ENCODE data around the gene RASA3.

RASA3 gene

DNA sequence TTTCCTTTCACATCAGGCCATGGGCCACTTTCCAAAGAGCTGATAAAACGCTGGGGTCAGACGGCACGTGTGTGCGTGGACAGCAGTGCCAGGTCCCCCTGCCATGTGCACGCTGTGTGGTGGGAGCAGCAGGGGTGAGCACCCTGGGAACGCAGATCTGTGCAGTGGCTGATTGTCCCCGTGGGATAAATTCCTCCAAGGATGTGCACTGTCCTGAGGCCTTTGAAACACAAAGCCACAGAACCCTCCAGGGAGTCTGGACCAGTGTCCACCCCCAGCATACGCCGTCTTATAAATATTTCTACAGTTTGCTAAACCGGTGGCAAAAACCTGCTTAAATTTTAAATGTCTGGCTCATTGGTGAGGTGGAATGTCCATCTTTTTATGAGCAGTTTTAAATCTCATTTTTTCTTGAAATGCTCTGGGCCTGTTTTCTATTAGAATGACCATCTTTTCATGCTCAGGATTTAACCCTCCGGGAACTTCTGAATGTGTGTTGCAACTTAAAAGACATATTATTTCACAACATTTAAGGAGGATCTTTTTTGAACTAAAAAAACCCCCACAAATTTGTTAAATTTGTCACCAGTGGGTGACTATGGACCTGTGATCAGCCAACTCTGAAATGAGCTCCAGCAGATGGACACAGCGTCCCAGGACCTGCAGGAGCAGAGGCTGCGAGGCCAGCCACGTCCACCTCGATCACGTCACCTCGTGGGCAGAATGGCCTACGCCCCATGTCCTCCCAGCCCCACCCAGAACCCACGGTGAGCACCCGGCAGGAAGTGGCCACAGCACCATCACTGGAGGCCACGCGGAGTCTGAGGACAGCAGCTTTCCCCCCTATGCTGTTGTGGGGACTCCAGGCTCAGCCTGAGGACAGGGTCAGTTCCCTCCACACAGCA, 68.6 kb downstream of the RASA3 start:
- TF ChIP-seq, protein P1, sequence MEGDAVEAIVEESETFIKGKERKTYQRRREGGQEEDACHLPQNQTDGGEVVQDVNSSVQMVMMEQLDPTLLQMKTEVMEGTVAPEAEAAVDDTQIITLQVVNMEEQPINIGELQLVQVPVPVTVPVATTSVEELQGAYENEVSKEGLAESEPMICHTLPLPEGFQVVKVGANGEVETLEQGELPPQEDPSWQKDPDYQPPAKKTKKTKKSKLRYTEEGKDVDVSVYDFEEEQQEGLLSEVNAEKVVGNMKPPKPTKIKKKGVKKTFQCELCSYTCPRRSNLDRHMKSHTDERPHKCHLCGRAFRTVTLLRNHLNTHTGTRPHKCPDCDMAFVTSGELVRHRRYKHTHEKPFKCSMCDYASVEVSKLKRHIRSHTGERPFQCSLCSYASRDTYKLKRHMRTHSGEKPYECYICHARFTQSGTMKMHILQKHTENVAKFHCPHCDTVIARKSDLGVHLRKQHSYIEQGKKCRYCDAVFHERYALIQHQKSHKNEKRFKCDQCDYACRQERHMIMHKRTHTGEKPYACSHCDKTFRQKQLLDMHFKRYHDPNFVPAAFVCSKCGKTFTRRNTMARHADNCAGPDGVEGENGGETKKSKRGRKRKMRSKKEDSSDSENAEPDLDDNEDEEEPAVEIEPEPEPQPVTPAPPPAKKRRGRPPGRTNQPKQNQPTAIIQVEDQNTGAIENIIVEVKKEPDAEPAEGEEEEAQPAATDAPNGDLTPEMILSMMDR (IDR thresholded peaks at IDR 0.05; ENCODE audit: insufficient read depth, low read length, missing control alignments): no peak
- peak overlapping the region; percentile 52 for H3K4me3 ChIP-seq (ENCODE audit: low read depth, low read length)
- DNase-seq (ENCODE audit: low read depth, low spot score): no peak
- ChIA-PET CTCF (interaction anchor here (2.0 kb wide), 1 partner anchor 18 kb away, joined by 6 read pairs; no protein-coding TSS in a partner anchor), POLR2A (interaction anchor here (0.6 to 1.3 kb wide), 2 partner anchors 13 to 36 kb away, joined by 3 to 9 read pairs; no protein-coding TSS in a partner anchor)

DNA sequence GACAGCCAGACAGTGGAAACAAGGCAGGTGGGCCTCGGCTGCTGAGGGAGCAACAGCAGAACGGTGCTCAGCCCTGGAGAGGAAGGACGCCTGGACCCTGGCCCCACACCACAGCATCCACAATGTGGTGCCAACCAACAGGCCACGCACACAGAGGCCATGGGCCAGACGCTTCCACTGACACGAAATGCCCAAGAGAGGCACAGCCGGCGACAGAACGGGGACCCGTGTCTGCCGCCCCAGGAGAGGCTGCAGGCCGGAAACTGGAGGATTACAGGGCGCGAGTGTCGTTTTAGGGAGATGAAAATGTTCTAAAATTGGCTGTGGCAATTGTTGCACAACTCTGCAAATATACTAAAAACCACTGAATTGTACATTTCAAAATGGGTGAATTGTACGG, 69.7 kb downstream of the RASA3 start:
- no peak for DNase-seq (ENCODE audit: low read depth, low spot score)
- no peak overlapping the region for H3K4me3 ChIP-seq (ENCODE audit: low read depth, low read length)
- POLR2A ChIA-PET: no interaction called here
- CTCF ChIA-PET: no interaction called here
- TF ChIP-seq, protein P1 (IDR thresholded peaks at IDR 0.05; ENCODE audit: insufficient read depth, low read length, missing control alignments): no peak

DNA sequence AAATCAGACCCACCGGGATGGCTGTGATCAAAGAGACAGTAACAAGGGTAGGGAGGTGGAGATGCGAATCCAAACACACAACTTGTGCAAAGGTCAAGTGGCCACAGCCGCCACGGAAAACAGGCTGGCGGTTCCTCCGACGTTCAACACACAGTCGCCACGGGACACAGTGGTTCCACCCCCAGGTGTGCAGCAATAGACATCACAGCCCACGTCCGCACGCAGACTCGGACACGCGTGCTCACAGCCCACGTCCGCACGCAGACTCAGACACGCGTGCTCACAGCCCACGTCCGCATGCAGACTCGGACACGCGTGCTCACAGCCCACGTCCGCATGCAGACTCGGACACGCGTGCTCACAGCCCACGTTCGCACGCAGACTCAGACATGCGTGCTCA, 70.1 kb downstream of the RASA3 start:
- ChIA-PET CTCF (no interaction called here), POLR2A (no interaction called here)
- no peak for DNase-seq (ENCODE audit: low read depth, low spot score)
- H3K4me3 ChIP-seq (ENCODE audit: low read depth, low read length): no peak overlapping the region
- TF ChIP-seq, protein P1 (IDR thresholded peaks at IDR 0.05; ENCODE audit: insufficient read depth, low read length, missing control alignments): no peak

DNA sequence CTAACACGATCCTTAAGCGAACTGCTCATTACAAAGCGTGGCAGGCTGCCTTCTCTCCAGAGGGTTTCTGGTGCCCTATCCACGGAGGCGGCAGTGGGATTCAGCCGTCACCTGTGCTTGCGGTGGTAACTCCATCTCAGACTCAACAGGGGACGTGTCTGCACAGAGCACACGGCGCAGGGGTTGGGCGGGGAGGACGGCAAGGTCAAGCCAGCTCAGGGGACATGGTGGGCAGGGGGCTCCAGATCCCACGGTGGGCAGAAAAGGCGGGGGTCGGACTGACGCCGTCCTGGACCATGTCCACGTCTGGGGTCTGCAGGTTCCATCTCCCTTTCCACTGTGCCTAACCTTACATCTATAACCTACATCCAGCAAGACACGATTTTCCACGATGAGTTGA, 70.7 kb downstream of the RASA3 start:
- ChIA-PET POLR2A (no interaction called here), CTCF (no interaction called here)
- TF ChIP-seq, protein P1 (IDR thresholded peaks at IDR 0.05; ENCODE audit: insufficient read depth, low read length, missing control alignments): no peak
- H3K4me3 ChIP-seq (ENCODE audit: low read depth, low read length): no peak overlapping the region
- no peak for DNase-seq (ENCODE audit: low read depth, low spot score)

DNA sequence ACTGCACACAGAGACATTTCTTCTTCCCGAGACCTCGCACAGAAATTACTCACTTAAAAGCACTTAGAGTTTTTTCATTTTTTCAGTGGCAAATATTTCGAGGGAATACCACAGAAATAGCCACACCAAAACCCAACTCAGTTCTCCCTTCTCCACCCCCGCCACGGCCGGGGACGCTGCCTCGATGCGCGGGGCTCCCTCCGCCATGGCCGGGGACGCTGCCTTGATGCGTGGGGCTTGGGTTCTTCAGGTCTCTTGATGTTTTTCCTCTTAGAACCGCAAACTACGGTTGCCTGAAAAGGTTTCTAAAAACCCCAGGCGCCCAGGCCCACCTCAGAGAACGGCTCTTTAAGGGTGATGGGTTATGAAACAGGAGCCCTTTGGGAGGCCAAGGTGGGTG, 71.4 kb downstream of the RASA3 start:
- TF ChIP-seq, protein P1 (IDR thresholded peaks at IDR 0.05; ENCODE audit: insufficient read depth, low read length, missing control alignments): no peak
- no peak for DNase-seq (ENCODE audit: low read depth, low spot score)
- CTCF ChIA-PET: no interaction called here
- POLR2A ChIA-PET: no interaction called here
- H3K4me3 ChIP-seq (ENCODE audit: low read depth, low read length): no peak overlapping the region

DNA sequence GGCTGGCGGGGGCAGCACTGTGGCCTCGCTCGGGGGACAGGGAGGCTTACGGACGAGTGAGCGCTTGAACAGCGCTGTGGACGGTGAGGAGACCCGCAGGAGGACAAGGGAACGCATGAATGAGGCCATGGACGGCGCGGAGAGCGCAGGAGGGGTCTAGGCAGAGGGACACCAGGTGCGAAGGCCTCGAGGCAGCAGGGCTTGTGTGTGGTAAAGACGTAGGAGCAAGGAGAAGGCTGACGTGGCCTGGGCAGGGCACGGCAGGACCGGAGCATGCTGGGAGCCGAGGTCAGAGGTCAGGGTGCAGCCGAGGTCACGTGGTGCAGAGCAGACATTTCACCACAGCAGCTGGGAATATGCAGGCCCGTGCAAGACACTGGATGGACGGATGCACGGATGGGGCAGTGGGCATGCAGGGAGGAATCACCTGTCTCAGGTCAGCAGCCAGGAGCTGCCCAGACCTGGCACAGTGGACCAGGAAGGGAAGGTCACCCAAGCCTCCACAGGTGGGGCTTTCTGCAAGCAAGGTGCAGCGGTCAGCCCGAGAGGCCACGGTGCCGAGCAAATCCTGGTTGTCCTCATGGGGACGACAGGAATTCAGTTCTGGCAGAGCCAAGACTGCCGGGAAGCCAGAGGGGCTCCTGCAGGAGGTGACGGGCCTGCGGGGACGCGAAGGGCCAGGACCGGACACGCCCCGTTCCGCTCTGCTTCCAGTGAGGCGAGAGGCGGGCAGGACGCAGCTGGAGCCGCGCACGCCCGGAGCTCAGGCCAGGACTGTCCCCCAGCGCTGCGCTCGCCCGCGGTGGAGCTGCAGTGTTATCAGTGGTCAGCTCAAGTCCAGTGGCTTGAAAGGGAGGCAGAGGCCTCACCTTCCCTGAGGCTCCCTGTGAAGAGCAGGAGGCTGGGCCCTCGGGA, 72.2 kb downstream of the RASA3 start:
- POLR2A ChIA-PET: no interaction called here
- TF ChIP-seq, protein P1 (IDR thresholded peaks at IDR 0.05; ENCODE audit: insufficient read depth, low read length, missing control alignments): no peak
- CTCF ChIA-PET: no interaction called here
- no peak overlapping the region for H3K4me3 ChIP-seq (ENCODE audit: low read depth, low read length)
- no peak for DNase-seq (ENCODE audit: low read depth, low spot score)

Measured in AG04449 (cell line).